Endothelial cell (in vitro differentiated cells): ENCODE data around the gene KLK6. TPM values are rescaled to one million over a fixed set of nuclear protein-coding genes. Genes with fewer than 3 reads are reported as not detected.
"Not testable (repeated sequence)": the region's sequence is repeated elsewhere in the genome, so short reads cannot be mapped to it uniquely, and the experiment has no call there.

Experiments
- DNase-seq: peaks from one replicate; pipeline ENCODE4 v3.0.0; 2021; ENCODE audit warnings: low spot score
- H3K27ac Mint-ChIP-seq: one replicate; pipeline ENCODE4 v1.8.0; 2021; ENCODE audit warnings: mixed read lengths, inconsistent platforms; ENCODE audit not compliant: unreplicated experiment
- H3K27me3 Mint-ChIP-seq: one replicate; pipeline ENCODE4 v1.8.0; 2021; ENCODE audit warnings: mild to moderate bottlenecking, moderate library complexity, mixed read lengths, inconsistent platforms; ENCODE audit not compliant: unreplicated experiment
- H3K36me3 Mint-ChIP-seq: one replicate; pipeline ENCODE4 v1.8.0; 2021; ENCODE audit warnings: mild to moderate bottlenecking, low read depth, mixed read lengths, inconsistent platforms; ENCODE audit not compliant: unreplicated experiment
- H3K4me1 Mint-ChIP-seq: one replicate; pipeline ENCODE4 v1.8.0; 2021; ENCODE audit warnings: mild to moderate bottlenecking, mixed read lengths, inconsistent platforms; ENCODE audit not compliant: unreplicated experiment
- H3K4me3 Mint-ChIP-seq: one replicate; pipeline ENCODE4 v1.8.0; 2021; ENCODE audit warnings: mild to moderate bottlenecking, mixed read lengths, inconsistent platforms; ENCODE audit not compliant: unreplicated experiment
- H3K9me3 Mint-ChIP-seq: one replicate; pipeline ENCODE4 v1.8.0; 2021; ENCODE audit warnings: mixed read lengths, inconsistent platforms; ENCODE audit not compliant: unreplicated experiment
- CTCF ChIP-seq: fragments of 200-600 bp; sonication (generic); IDR thresholded peaks from one replicate; pipeline ENCODE4 v1.5.0; 2021; ENCODE audit warnings: antibody characterized with exemption; ENCODE audit not compliant: unreplicated experiment
- total RNA-seq: library from RNA; stranded (reverse); fragmentation: NEBNext Ultra II Directional; extraction: Animal tissue kit (Norgen Biotek cat#: 25700); gene quantifications from one replicate; pipeline ENCODE4 v1.2.1, GENCODE V29; 2021; ENCODE audit not compliant: unreplicated experiment

KLK6 gene
- total RNA-seq, 1 donor from 2014 or later: 0.67 TPM

GRCh38 chr19:50977626-50978025 lies 8.2 kb upstream of the KLK6 start:
- H3K4me1 Mint-ChIP-seq: no peaks in the 10 kb centered on the region
- no peak for DNase-seq

GRCh38 chr19:50975766-50976165 lies 6.4 kb upstream of the KLK6 start:
- Mint-ChIP-seq H3K36me3 (no peaks in the 10 kb centered on the region), H3K27me3 (peaks cover 7% of the 10 kb centered on the region), H3K4me1 (no peaks in the 10 kb centered on the region), H3K9me3 (no peaks in the 10 kb centered on the region), H3K27ac (no peak overlapping the region), H3K4me3 (no peak overlapping the region)
- no peak for TF ChIP-seq CTCF
- DNase-seq: no peak

More at GRCh38 chr19:50977626-50978025, 8.2 kb upstream of the KLK6 start:
- no peak for TF ChIP-seq CTCF
- H3K27ac Mint-ChIP-seq: no peak overlapping the region
- H3K36me3 Mint-ChIP-seq: no peaks in the 10 kb centered on the region
- peaks cover 11% of the 10 kb centered on the region for H3K27me3 Mint-ChIP-seq
- H3K9me3 Mint-ChIP-seq: no peaks in the 10 kb centered on the region
- no peak overlapping the region for H3K4me3 Mint-ChIP-seq

GRCh38 chr19:50974702-50975556 lies 5.5 kb upstream of the KLK6 start:
- peaks cover 5% of the 10 kb centered on the region for H3K27me3 Mint-ChIP-seq
- no peak overlapping the region for H3K27ac Mint-ChIP-seq
- no peaks in the 10 kb centered on the region for H3K9me3 Mint-ChIP-seq
- no peak for TF ChIP-seq CTCF
- H3K36me3 Mint-ChIP-seq: no peaks in the 10 kb centered on the region
- DNase-seq: no peak
- H3K4me1 Mint-ChIP-seq: peaks cover 6% of the 10 kb centered on the region
- H3K4me3 Mint-ChIP-seq: no peak overlapping the region

GRCh38 chr19:50972795-50973376 lies 3.5 kb upstream of the KLK6 start:
- peaks cover 6% of the 10 kb centered on the region for H3K27me3 Mint-ChIP-seq
- DNase-seq: no peak
- H3K27ac Mint-ChIP-seq: no peak overlapping the region
- H3K4me1 Mint-ChIP-seq: peaks cover 13% of the 10 kb centered on the region
- H3K4me3 Mint-ChIP-seq: no peak overlapping the region
- H3K36me3 Mint-ChIP-seq: no peaks in the 10 kb centered on the region
- TF ChIP-seq CTCF: no peak
- no peaks in the 10 kb centered on the region for H3K9me3 Mint-ChIP-seq

- not testable (repeated sequence) for H3K4me3 Mint-ChIP-seq, H3K27ac Mint-ChIP-seq, H3K36me3 Mint-ChIP-seq, H3K9me3 Mint-ChIP-seq, DNase-seq
- Mint-ChIP-seq H3K4me1 (peaks cover 16% of the 10 kb centered on the region), H3K27me3 (peaks cover 11% of the 10 kb centered on the region)
Observed at GRCh38 chr19:50969810-50970209, 419 bp upstream of the KLK6 start.
